SK-N-SH (cell line): ENCODE results near the gene IL7R. TPM values are rescaled to one million over a fixed set of nuclear protein-coding genes. Genes with fewer than 3 reads are reported as not detected.

ENCODE experiments used
- CTCF ChIA-PET: fragments of 300-600, 350-600 bp; formaldehyde crosslinking; extraction: SDS; loops from one replicate; lab custom pipeline; 2021; lab: Yijun Ruan, JAX
- POLR2A ChIA-PET: fragments of 350-600 bp; sonication (Branson Sonifier 250); formaldehyde crosslinking; extraction: SDS; loops from one replicate; lab custom pipeline; 2020; ENCODE audit warnings: antibody characterized with exemption, inconsistent platforms; lab: Yijun Ruan, JAX
- DNase-seq: peaks from one replicate; pipeline ENCODE4 v3.0.0; 2012
- H2AFZ ChIP-seq: fragments of 200-600 bp; sonication (generic); 2 replicates; pipeline ENCODE4 v1.8.1; 2016; ENCODE audit warnings: antibody characterized with exemption, mild to moderate bottlenecking, low read depth
- H3F3A ChIP-seq: fragments of 200-600 bp; sonication (generic); replicated peaks from 2 replicates; pipeline ENCODE3; 2016; ENCODE audit warnings: antibody characterized with exemption, mild to moderate bottlenecking; ENCODE audit not compliant: insufficient read depth
- H3K27ac ChIP-seq, 2 experiments: fragments of 200-500 bp in 1 of 2; fragments of 200-600 bp in 1 of 2; sonication (Bioruptor generic) in 1 of 2; sonication (generic), shearing (Covaris generic) in 1 of 2; 2 replicates each; pipeline versions ENCODE4 v1.5.1 to v1.6.1; 2014 to 2016; ENCODE audit warnings: low read depth in 2 of 2, inconsistent platforms in 1 of 2, low read length in 1 of 2, mild to moderate bottlenecking in 1 of 2, mixed read lengths in 1 of 2
- H3K27me3 ChIP-seq: fragments of 200-600 bp; sonication (generic), shearing (Covaris generic); 2 replicates; pipeline ENCODE4 v1.6.1; 2016; ENCODE audit warnings: mixed run types; ENCODE audit not compliant: insufficient read depth
- H3K36me3 ChIP-seq, 2 experiments: fragments of 200-500 bp in 1 of 2; fragments of 200-600 bp in 1 of 2; sonication (Bioruptor generic) in 1 of 2; sonication (generic) in 1 of 2; replicated peaks in 1 of 2; 2 replicates each; pipeline versions ENCODE3 to v1.5.1; 2014 to 2016; ENCODE audit warnings: low read length in 1 of 2, mild to moderate bottlenecking in 1 of 2; ENCODE audit not compliant: insufficient read depth in 2 of 2, control insufficient read depth in 1 of 2
- H3K4me1 ChIP-seq, 2 experiments: fragments of 200-500 bp in 1 of 2; fragments of 200-600 bp in 1 of 2; sonication (Bioruptor generic) in 1 of 2; sonication (generic), shearing (Covaris generic) in 1 of 2; 2 replicates each; pipeline versions ENCODE4 v1.5.1 to v1.6.1; 2014 to 2016; ENCODE audit warnings: low read depth in 1 of 2, low read length in 1 of 2, mixed run types in 1 of 2; ENCODE audit not compliant: insufficient read depth in 2 of 2, control insufficient read depth in 1 of 2
- H3K4me2 ChIP-seq: fragments of 200-600 bp; sonication (generic), shearing (Covaris generic); 2 replicates; pipeline ENCODE4 v1.6.1; 2017; ENCODE audit warnings: mixed run types
- H3K4me3 ChIP-seq, 2 experiments: fragments of 200-500 bp in 1 of 2; fragments of 200-600 bp in 1 of 2; sonication (Bioruptor generic) in 1 of 2; sonication (generic), shearing (Covaris generic) in 1 of 2; 2 replicates each; pipeline versions ENCODE4 v1.5.1 to v1.8.1; 2014 to 2016; ENCODE audit warnings: low read depth in 2 of 2, inconsistent platforms in 1 of 2, low read length in 1 of 2, mild to moderate bottlenecking in 1 of 2, mixed read lengths in 1 of 2, moderate library complexity in 1 of 2
- H3K79me2 ChIP-seq: fragments of 200-600 bp; sonication (generic); 2 replicates; pipeline ENCODE4 v1.8.1; 2017; ENCODE audit warnings: mild to moderate bottlenecking; ENCODE audit not compliant: insufficient read depth
- H3K9ac ChIP-seq: fragments of 200-600 bp; sonication (generic); 2 replicates; pipeline ENCODE4 v1.6.1; 2017; ENCODE audit warnings: mixed run types
- H3K9me2 ChIP-seq: fragments of 200-600 bp; sonication (generic); 2 replicates; pipeline ENCODE4 v1.6.1; 2017; ENCODE audit warnings: mixed run types
- H3K9me3 ChIP-seq: fragments of 200-600 bp; sonication (generic); 2 replicates; pipeline ENCODE4 v1.6.1; 2017; ENCODE audit warnings: mixed run types, mild to moderate bottlenecking, moderate library complexity
- H4K20me1 ChIP-seq: fragments of 200-600 bp; sonication (generic); 2 replicates; pipeline ENCODE4 v1.6.1; 2017; ENCODE audit warnings: mild to moderate bottlenecking, mixed run types; ENCODE audit not compliant: insufficient read depth
- ELF1 ChIP-seq: IDR thresholded peaks from 2 replicates; pipeline ENCODE4 v1.4.0; 2012
- EP300 ChIP-seq, 2 experiments: IDR thresholded peaks; 2 replicates each; pipeline versions ENCODE4 v1.4.0 to v1.6.1; 2012; ENCODE audit warnings: borderline replicate concordance in 1 of 2, low read depth in 1 of 2, low read length in 1 of 2
- EZH2phosphoT487 ChIP-seq: fragments of 200-600 bp; sonication (generic); IDR thresholded peaks from 2 replicates; pipeline ENCODE4 v1.6.1; 2017; ENCODE audit warnings: low read depth, mixed run types, mild to moderate bottlenecking, antibody characterized with exemption, moderate library complexity, borderline replicate concordance
- FOXJ3 ChIP-seq: sonication (generic); formaldehyde crosslinking; IDR thresholded peaks from 2 replicates; pipeline ENCODE4 v1.5.1; 2020; ENCODE audit warnings: mild to moderate bottlenecking, missing genetic modification reagents
- GABPA ChIP-seq: IDR thresholded peaks from 2 replicates; pipeline ENCODE4 v1.4.0; 2012; ENCODE audit warnings: low read depth, mild to moderate bottlenecking
- MXI1 ChIP-seq: IDR thresholded peaks from 2 replicates; pipeline ENCODE4 v1.6.1; 2012; ENCODE audit warnings: mild to moderate bottlenecking, low read depth, low read length, improper control_type of control experiment
- NRF1 ChIP-seq: IDR thresholded peaks from 2 replicates; pipeline ENCODE4 v1.6.1; 2012; ENCODE audit warnings: low read depth, mild to moderate bottlenecking, low read length
- POLR2AphosphoS5 ChIP-seq: IDR thresholded peaks from 2 replicates; pipeline ENCODE4 v1.6.1; 2012; ENCODE audit warnings: low read depth, low read length
- RCOR1 ChIP-seq: fragments of 150-350 bp; IDR thresholded peaks from 2 replicates; pipeline ENCODE4 v1.6.1; 2017; ENCODE audit warnings: antibody characterized with exemption, low read length
- RFX5 ChIP-seq: IDR thresholded peaks from 2 replicates; pipeline ENCODE4 v1.6.1; 2012; ENCODE audit warnings: mild to moderate bottlenecking, improper control_type of control experiment, low read length
- SIN3A ChIP-seq: IDR thresholded peaks from 2 replicates; pipeline ENCODE4 v1.6.1; 2012; ENCODE audit warnings: low read depth, mild to moderate bottlenecking, low read length, moderate library complexity, borderline replicate concordance
- TCF12 ChIP-seq: IDR thresholded peaks from 2 replicates; pipeline ENCODE4 v1.4.0; 2012
- TEAD4 ChIP-seq: IDR thresholded peaks from 2 replicates; pipeline ENCODE4 v1.4.0; 2012; ENCODE audit warnings: mild to moderate bottlenecking, borderline replicate concordance; ENCODE audit not compliant: insufficient read depth
- YY1 ChIP-seq: IDR thresholded peaks from 2 replicates; pipeline ENCODE4 v1.4.0; 2012; ENCODE audit warnings: low read depth, mild to moderate bottlenecking
- polyA plus RNA-seq, 3 experiments: library from polyadenylated mRNA; depleted of rRNA; stranded (reverse); fragments of >200 nt; gene quantifications; 2 replicates each; pipeline ENCODE4 v1.2.3, GENCODE V29; 2012
- TF ChIP-seq, protein P1 (sequence below): IDR thresholded peaks from 2 replicates; pipeline ENCODE4 v1.4.0; 2012; ENCODE audit warnings: low read depth, borderline replicate concordance
- TF ChIP-seq, protein P2 (sequence below): IDR thresholded peaks from 2 replicates; pipeline ENCODE4; 2012
- TF ChIP-seq, protein P3 (sequence below): IDR thresholded peaks from 2 replicates; pipeline ENCODE4 v1.4.0; 2012; ENCODE audit warnings: low read depth, borderline replicate concordance
- TF ChIP-seq, protein P4 (sequence below): fragments of 150-350 bp; IDR thresholded peaks from 2 replicates; pipeline ENCODE4 v1.6.1; 2016; ENCODE audit warnings: mild to moderate bottlenecking, low read depth, low read length

Gene IL7R
- polyA plus RNA-seq, 1 of the 3 experiments (the other 2 are of a cell fraction): 3.0 TPM

DNA sequence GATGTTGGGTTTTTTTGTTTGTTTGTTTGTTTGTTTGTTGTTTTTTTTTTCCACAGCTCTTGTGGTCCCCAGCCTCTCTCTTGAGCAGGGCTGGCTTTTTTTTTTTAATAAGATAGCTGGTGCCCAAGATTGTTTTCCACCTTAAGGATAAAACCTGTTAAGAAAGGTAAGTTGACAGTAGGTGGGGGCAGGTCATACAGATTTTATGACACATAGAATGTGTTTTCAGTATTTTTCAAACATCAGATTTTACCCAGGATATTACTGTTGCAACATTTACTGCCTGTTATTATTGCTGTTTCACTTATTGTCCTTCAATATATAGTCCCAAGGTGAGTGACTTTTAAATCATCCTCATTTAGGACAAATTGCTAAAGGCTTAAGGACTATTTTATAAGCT is 3.9 kb upstream of the IL7R start:
- no peak overlapping the region; a peak in 1 of 4 replicates for H3K4me3 ChIP-seq
- no peaks in the 10 kb centered on the region for H3K79me2 ChIP-seq
- no peaks in the 10 kb centered on the region for H3K36me3 ChIP-seq
- no peaks in the 10 kb centered on the region for H3K9me2 ChIP-seq
- H3K9me3 ChIP-seq: no peaks in the 10 kb centered on the region
- POLR2A ChIA-PET: no interaction called here
- peak overlapping the region in 1 of 2 experiments; percentile 60; a peak in 2 of 4 replicates for H3K27ac ChIP-seq
- peaks cover 0 to 31% of the 10 kb centered on the region in 2 experiments; a peak in 2 of 4 replicates for H3K4me1 ChIP-seq
- no peak for DNase-seq
- H3K9ac ChIP-seq: peak overlapping the region; percentile 34; the same call in 1 of the 2 replicates
- H4K20me1 ChIP-seq: no peaks in the 10 kb centered on the region
- H2AFZ ChIP-seq: peak overlapping the region; percentile 77
- peak overlapping the region; percentile 69 for H3K4me2 ChIP-seq
- no peaks in the 10 kb centered on the region for H3K27me3 ChIP-seq
- CTCF ChIA-PET: interaction anchor here (1.6 kb wide), 1 partner anchor 202 kb away, joined by 5 read pairs; no protein-coding TSS in a partner anchor
- no peak for TF ChIP-seq POLR2AphosphoS5
- no peak for TF ChIP-seq ELF1
- TF ChIP-seq RCOR1: no peak
- TF ChIP-seq EP300 (IDR thresholded peaks at IDR 0.05; ENCODE audit: borderline replicate concordance in 1 of 2, low read depth in 1 of 2, low read length in 1 of 2): no peak
- TF ChIP-seq, protein P1, sequence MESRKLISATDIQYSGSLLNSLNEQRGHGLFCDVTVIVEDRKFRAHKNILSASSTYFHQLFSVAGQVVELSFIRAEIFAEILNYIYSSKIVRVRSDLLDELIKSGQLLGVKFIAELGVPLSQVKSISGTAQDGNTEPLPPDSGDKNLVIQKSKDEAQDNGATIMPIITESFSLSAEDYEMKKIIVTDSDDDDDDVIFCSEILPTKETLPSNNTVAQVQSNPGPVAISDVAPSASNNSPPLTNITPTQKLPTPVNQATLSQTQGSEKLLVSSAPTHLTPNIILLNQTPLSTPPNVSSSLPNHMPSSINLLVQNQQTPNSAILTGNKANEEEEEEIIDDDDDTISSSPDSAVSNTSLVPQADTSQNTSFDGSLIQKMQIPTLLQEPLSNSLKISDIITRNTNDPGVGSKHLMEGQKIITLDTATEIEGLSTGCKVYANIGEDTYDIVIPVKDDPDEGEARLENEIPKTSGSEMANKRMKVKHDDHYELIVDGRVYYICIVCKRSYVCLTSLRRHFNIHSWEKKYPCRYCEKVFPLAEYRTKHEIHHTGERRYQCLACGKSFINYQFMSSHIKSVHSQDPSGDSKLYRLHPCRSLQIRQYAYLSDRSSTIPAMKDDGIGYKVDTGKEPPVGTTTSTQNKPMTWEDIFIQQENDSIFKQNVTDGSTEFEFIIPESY: no peak
- no peak for TF ChIP-seq GABPA
- TF ChIP-seq EZH2phosphoT487: no peak
- TF ChIP-seq NRF1: no peak
- TF ChIP-seq, protein P2, sequence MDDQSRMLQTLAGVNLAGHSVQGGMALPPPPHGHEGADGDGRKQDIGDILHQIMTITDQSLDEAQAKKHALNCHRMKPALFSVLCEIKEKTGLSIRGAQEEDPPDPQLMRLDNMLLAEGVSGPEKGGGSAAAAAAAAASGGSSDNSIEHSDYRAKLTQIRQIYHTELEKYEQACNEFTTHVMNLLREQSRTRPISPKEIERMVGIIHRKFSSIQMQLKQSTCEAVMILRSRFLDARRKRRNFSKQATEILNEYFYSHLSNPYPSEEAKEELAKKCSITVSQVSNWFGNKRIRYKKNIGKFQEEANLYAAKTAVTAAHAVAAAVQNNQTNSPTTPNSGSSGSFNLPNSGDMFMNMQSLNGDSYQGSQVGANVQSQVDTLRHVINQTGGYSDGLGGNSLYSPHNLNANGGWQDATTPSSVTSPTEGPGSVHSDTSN: no peak
- TF ChIP-seq TEAD4: no peak
- no peak for TF ChIP-seq FOXJ3 (CRISPR knock-in tag)
- TF ChIP-seq, protein P3, sequence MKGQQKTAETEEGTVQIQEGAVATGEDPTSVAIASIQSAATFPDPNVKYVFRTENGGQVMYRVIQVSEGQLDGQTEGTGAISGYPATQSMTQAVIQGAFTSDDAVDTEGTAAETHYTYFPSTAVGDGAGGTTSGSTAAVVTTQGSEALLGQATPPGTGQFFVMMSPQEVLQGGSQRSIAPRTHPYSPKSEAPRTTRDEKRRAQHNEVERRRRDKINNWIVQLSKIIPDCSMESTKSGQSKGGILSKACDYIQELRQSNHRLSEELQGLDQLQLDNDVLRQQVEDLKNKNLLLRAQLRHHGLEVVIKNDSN: no peak
- no peak for TF ChIP-seq RFX5
- no peak for TF ChIP-seq MXI1
- TF ChIP-seq YY1: no peak
- TF ChIP-seq, protein P4, sequence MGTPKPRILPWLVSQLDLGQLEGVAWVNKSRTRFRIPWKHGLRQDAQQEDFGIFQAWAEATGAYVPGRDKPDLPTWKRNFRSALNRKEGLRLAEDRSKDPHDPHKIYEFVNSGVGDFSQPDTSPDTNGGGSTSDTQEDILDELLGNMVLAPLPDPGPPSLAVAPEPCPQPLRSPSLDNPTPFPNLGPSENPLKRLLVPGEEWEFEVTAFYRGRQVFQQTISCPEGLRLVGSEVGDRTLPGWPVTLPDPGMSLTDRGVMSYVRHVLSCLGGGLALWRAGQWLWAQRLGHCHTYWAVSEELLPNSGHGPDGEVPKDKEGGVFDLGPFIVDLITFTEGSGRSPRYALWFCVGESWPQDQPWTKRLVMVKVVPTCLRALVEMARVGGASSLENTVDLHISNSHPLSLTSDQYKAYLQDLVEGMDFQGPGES: no peak
- TF ChIP-seq SIN3A: no peak
- TF ChIP-seq TCF12: no peak
- H3F3A ChIP-seq: peaks cover 22% of the 10 kb centered on the region
